Psoas muscle (tissue), 8 donors: ENCODE measurements around the gene PCDH1. TPM values are rescaled to one million over a fixed set of nuclear protein-coding genes. Genes with fewer than 3 reads are reported as not detected.

Experiments
- ATAC-seq, 4 donors: fragments of 200-7000 bp; cut with Tn5 transposase; one replicate each; pipeline ENCODE4 v1.9.1; 2020; ENCODE audit warnings: moderate library complexity in 3 of 4, mild to moderate bottlenecking in 2 of 4
- DNase-seq, 2 donors: peaks; one replicate each; pipeline ENCODE4 v3.0.0-alpha.2; 2020
- H3K27ac ChIP-seq: fragments of 200-600 bp; one replicate; pipeline ENCODE4 v1.8.0; 2022
- H3K27me3 ChIP-seq, 3 donors: fragments of 200-600 bp in 1 of 3; one replicate each; pipeline versions ENCODE4 v1.6.1 to v1.8.0; 2013 to 2022; ENCODE audit warnings: low read length in 2 of 3, mild to moderate bottlenecking in 2 of 3, moderate library complexity in 1 of 3; ENCODE audit not compliant: insufficient read depth in 3 of 3
- H3K36me3 ChIP-seq, 2 donors: fragments of 200-600 bp in 1 of 2; one replicate each; pipeline versions ENCODE4 v1.6.1 to v1.8.0; 2013 to 2022; ENCODE audit warnings: low read depth in 1 of 2, mild to moderate bottlenecking in 1 of 2, moderate library complexity in 1 of 2; ENCODE audit not compliant: insufficient read depth in 1 of 2
- H3K4me1 ChIP-seq: fragments of 200-600 bp; one replicate; pipeline ENCODE4 v1.8.0; 2022
- H3K4me3 ChIP-seq: fragments of 200-600 bp; one replicate; pipeline ENCODE4 v1.8.0; 2022; ENCODE audit warnings: mild to moderate bottlenecking
- H3K9me3 ChIP-seq: fragments of 200-600 bp; one replicate; pipeline ENCODE4 v1.8.0; 2022
- CTCF ChIP-seq: fragments of 200-600 bp; IDR thresholded peaks from one replicate; pipeline ENCODE4 v1.8.0; 2022; ENCODE audit warnings: antibody characterized with exemption
- WGBS, 3 donors: extraction: QIAGEN DNeasy Blood & Tissue Kit; methylation state at CpG; one replicate each; pipeline versions ENCODE4 v1.1.6 to v1.1.7; 2013; 5-methylcytosine and 5-hydroxymethylcytosine counted together
- intact Hi-C, 2 donors: fragments of 100-400 bp; cut with DNase I; formaldehyde crosslinking; loops; one replicate each; pipeline versions ENCODE4 v1.11.0 to v1.14.2; 2022
- polyA plus RNA-seq, 3 donors: library from polyadenylated mRNA; stranded (reverse); fragments of 200-250 nt; gene quantifications; one replicate each; pipeline ENCODE4 v1.2.3, GENCODE V29; 2013
- total RNA-seq, 4 donors: library from RNA; stranded (reverse); fragmentation: NEBNext Ultra II Directional in 2 of 4; extraction: Animal tissue kit (Norgen Biotek cat#: 25700) in 2 of 4; gene quantifications; one replicate each; pipeline versions ENCODE4 v1.2.1 to v1.2.4, GENCODE V29; 2021 to 2023
- donor health status: healthy with polysubstance abuse.
- donor health status: DM: no; HTN: no; CAD: no; lungs with moderate emphysema.
- donor health status: Bipolar disorder and iron deficiency.
- donor health status: healthy.
- donor health status: DM: yes; HTN: yes; CAD: no.
- donor health status: DM: no; HTN: no; CAD: no.
- donor health status: DM: no; HTN: no; CAD: no.
- donor health status: DM: yes; HTN: yes; CAD: no.

PCDH1 gene
- total and polyA plus RNA-seq, 7 donors = 4.2 to 17.4 (median 10.1) TPM

- Histone ChIP-seq H3K27me3 (peaks cover 0 to 19% (median 0%) of the 10 kb centered on the region in 3 donors), H3K9me3 (no peaks in the 10 kb centered on the region), H3K36me3 (no peaks in the 10 kb centered on the region), H3K4me3 (no peak overlapping the region), H3K4me1 (peaks cover 4% of the 10 kb centered on the region), H3K27ac (no peak overlapping the region)
- ATAC-seq = no peak
- 33 to 48% (median 38%) methylated on average over 2 of the region's 2 CpGs for WGBS, 3 donors
- intact Hi-C loops = no loop called here
- DNase-seq = no peak
- TF ChIP-seq CTCF = no peak
Observed at GRCh38 chr5:141910271-141910673, 32.1 kb upstream of the PCDH1 start.

- 84 to 98% (median 96%) methylated on average over 4 of the region's 4 CpGs for WGBS, 3 donors
Observed at GRCh38 chr5:141909212-141909611, 31.0 kb upstream of the PCDH1 start.

GRCh38 chr5:141908796-141909195, 30.6 kb upstream of the PCDH1 start:
- no peaks in the 10 kb centered on the region for H3K9me3 ChIP-seq
- ATAC-seq (no peak), DNase-seq (no peak)
- H3K27me3 ChIP-seq = peaks cover 0 to 12% (median 0%) of the 10 kb centered on the region in 3 donors
- H3K4me1 ChIP-seq = no peaks in the 10 kb centered on the region
- no peak for TF ChIP-seq CTCF
- intact Hi-C loops = no loop called here
- H3K36me3 ChIP-seq = no peaks in the 10 kb centered on the region
- H3K4me3 ChIP-seq = no peak overlapping the region
- no peak overlapping the region for H3K27ac ChIP-seq
- 83 to 88% (median 87%) methylated on average over 2 of the region's 2 CpGs for WGBS, 3 donors

More at GRCh38 chr5:141909212-141909611, 31.0 kb upstream of the PCDH1 start:
- Histone ChIP-seq H3K36me3 (no peaks in the 10 kb centered on the region), H3K4me1 (peaks cover 3% of the 10 kb centered on the region), H3K9me3 (no peaks in the 10 kb centered on the region), H3K4me3 (no peak overlapping the region), H3K27ac (no peak overlapping the region), H3K27me3 (peaks cover 0 to 16% (median 0%) of the 10 kb centered on the region in 3 donors)
- no peak for ATAC-seq
- no peak for TF ChIP-seq CTCF
- intact Hi-C loops = no loop called here
- DNase-seq = no peak

- H3K36me3 ChIP-seq = no peaks in the 10 kb centered on the region
- no peak for DNase-seq
- intact Hi-C loops = no loop called here
- H3K4me3 ChIP-seq = no peak overlapping the region
- no peak overlapping the region for H3K27ac ChIP-seq
- TF ChIP-seq CTCF = no peak
- ATAC-seq = no peak
- 0 to 2% (median 0%) methylated on average over 1 of the region's 1 CpG for WGBS, 3 donors
- H3K27me3 ChIP-seq = no peaks in the 10 kb centered on the region
- no peaks in the 10 kb centered on the region for H3K9me3 ChIP-seq
- H3K4me1 ChIP-seq = no peaks in the 10 kb centered on the region
Observed at GRCh38 chr5:141906972-141907371, 28.8 kb upstream of the PCDH1 start.

GRCh38 chr5:141906517-141906916, 28.3 kb upstream of the PCDH1 start:
- DNase-seq (no peak), ATAC-seq (no peak)
- TF ChIP-seq CTCF = no peak
- H3K9me3 ChIP-seq = no peaks in the 10 kb centered on the region
- no peak overlapping the region for H3K27ac ChIP-seq
- WGBS, 3 donors = 30 to 94% (median 41%) methylated on average over 1 of the region's 1 CpG
- no peaks in the 10 kb centered on the region for H3K27me3 ChIP-seq
- no peaks in the 10 kb centered on the region for H3K36me3 ChIP-seq
- H3K4me3 ChIP-seq = no peak overlapping the region
- no peaks in the 10 kb centered on the region for H3K4me1 ChIP-seq
- intact Hi-C loops = no loop called here
